Endothelial cell of umbilical vein (primary cell): ENCODE data around the gene NPM1.

Source experiments
- CTCF ChIP-seq, 2 donors: IDR thresholded peaks; 1 replicate in 1 of 2; 2 replicates in 1 of 2; pipeline ENCODE4 v1.5.1; 2011; ENCODE audit warnings: low read length in 2 of 2, mild to moderate bottlenecking in 2 of 2, moderate library complexity in 2 of 2, control low read depth in 1 of 2, inconsistent platforms in 1 of 2, low read depth in 1 of 2; ENCODE audit not compliant: insufficient read depth in 1 of 2; ENCODE audit errors: extremely low read depth in 1 of 2
- EZH2 ChIP-seq: IDR thresholded peaks from 2 replicates; pipeline ENCODE4 v1.6.1; 2012; ENCODE audit warnings: borderline replicate concordance, low read depth, mild to moderate bottlenecking, moderate library complexity, low read length, inconsistent platforms; ENCODE audit not compliant: severe bottlenecking
- POLR2A ChIP-seq: IDR thresholded peaks from 2 replicates; pipeline ENCODE4 v1.6.1; 2012; ENCODE audit warnings: low read depth, mild to moderate bottlenecking, control low read depth, low read length
- POLR2AphosphoS5 ChIP-seq: IDR thresholded peaks from 2 replicates; pipeline ENCODE4 v1.6.1; 2012; ENCODE audit warnings: low read depth, mild to moderate bottlenecking, control low read depth, low read length, moderate library complexity; ENCODE audit not compliant: insufficient read depth

DNA sequence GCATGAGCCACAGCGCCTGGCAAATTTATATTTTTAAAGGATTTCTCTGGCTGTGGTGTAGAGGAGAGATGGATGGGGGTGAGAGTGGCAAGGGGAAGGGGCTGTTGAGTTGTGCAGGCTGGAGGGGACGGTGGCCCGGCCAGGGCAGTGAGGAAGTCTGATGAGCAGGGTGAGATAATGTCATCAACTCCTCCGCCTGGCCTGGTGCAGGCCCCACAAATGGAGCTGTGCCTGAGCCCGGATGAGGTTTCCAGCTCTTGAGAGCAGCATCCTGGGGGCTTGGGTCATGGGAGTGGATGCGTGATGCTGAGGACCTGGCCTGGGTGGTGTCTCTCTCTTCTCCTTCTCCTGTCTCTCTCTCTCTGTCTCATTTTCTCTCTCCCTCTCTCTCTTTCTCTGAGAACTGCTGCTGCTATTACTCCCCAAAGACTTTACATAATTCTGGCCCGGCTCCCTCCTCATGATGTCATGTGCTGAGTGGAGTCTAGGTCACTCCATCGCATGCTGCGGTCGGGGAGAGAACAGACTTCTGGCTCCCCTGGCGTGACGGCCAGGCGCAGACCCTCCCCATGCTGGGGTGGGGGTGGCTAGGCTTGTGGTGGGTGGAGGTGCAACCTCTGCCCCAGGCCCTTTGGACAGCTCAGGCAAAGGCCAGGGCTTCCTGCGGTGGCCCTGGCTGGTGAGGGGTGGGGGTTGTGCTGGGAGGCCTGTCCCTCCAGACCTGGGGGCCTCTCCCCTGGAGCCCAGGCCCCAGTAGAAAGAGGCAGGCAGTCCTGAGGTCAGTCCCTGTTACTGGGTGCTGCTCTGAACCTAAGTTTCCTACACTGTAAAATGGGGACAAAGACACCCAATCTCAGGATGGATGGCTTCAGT, 58.2 kb downstream of the NPM1 start:
- TF ChIP-seq POLR2AphosphoS5: no peak
- TF ChIP-seq POLR2A: no peak
- TF ChIP-seq EZH2: no peak
- TF ChIP-seq CTCF (IDR thresholded peaks at IDR 0.05; ENCODE audit: extremely low read depth in 1 of 2, insufficient read depth in 1 of 2, low read depth in 1 of 2, low read length in 2 of 2): no peak
